GM21619 (cell line): Measurements from ENCODE around the gene RAMACL.
"Not testable (repeated sequence)": the region's sequence is repeated elsewhere in the genome, so short reads cannot be mapped to it uniquely, and the experiment has no call there.

Source experiments
- ATAC-seq: cut with Tn5 transposase; IDR thresholded peaks from one replicate; pipeline ENCODE4 v1.9.1; 2021; ENCODE audit not compliant: unreplicated experiment

The RAMACL gene

GRCh38 chr6:166586424-166587156 lies at the start of gene RAMACL:
TSS of gene RAMACL (minus strand) at chr6:166586678. CDS start at chr6:166586477, 201 bp downstream.
- ATAC-seq = peak; percentile 69

DNA sequence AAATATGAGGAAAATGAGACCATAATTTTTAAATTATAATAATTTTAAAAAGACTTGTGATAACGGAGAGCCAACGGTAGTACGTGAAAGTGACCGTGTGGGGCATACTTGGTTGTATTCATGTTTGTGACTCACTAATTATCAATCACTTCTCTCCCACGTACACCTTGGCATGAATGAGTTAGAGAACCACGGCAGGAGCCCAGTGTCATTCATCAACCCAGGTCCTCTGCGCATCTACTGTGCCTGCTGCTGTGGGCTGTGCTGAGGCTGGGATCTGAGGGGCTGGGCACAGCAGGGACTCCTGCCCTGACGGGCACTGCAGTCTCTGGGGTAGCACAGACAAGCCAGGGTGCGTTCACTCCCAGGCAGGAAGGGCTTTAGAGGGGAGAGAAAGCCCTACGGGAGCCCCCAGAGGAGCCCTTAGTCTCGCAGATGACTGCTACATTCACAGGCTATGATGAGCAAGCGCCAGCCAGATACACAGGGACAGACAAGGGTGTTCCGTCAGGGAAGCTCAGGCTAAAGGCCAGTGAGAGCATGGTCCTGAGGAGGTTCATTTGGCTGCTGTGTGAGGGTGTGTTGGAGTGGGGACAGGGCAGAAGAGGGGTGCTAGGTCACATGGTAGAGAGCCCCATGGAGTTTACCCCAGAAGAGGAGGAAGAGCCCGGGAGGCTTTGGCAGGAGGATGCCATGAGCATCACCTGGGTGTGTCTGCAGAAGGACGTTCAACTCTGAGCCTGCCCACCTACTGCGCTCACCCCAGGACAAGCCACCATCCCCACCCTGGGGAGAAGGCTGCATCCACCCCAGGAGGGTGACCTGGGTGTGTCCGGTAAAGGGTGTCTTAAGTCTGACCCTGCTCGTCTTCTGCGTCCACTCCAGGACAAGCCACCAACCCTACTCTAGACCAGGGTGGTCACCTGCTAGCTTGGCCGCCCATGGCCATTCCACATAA lies 48.8 kb upstream of the RAMACL start:
- no peak for ATAC-seq

- ATAC-seq = not testable (repeated sequence)
These were observed 48.1 kb upstream of the RAMACL start for GRCh38 chr6:166634581-166634980.

DNA sequence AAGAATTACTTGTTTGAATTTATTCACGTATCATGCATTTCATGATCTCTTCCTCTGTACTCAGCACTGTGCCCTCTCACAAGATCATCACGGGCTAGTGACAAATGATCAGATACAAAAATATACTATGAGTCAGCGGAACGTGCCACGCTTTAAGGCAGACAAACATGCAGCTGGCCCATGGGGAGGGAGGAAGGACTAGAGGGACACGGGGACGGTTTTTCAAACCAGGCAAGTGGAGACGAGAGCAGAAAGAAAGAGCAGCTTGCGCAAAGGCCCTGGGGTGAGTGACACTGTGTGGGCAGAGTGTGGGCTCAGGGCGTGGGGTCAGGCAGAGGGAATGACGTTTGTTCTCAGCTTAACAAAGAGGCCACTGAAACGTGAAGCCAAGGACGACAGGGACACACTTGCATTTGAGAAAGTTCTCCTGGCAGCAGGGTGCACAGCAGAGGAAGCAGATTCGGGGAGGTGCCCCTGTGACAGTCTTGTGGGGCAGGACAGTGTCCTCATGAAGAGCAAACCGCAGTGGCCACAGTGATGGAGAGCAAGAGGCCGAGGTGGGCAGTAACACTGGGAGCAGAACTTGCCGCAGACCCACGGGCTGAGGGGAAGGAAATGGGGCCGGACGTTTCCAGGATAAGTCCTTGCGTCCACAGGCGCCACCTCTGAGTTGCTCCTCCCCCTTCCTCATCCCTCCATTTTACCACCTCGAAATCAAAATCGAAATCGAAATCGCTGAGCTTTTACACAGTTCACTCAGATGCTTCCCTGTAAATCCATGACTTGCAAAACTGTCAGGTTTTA lies 47.5 kb upstream of the RAMACL start:
- no peak for ATAC-seq

GRCh38 chr6:166632731-166633130 lies 46.3 kb upstream of the RAMACL start:
- ATAC-seq = no peak

- ATAC-seq = no peak
These were observed 44.0 kb upstream of the RAMACL start for GRCh38 chr6:166630462-166630861.

- no peak for ATAC-seq
These were observed 43.1 kb upstream of the RAMACL start for GRCh38 chr6:166629628-166630027.

DNA sequence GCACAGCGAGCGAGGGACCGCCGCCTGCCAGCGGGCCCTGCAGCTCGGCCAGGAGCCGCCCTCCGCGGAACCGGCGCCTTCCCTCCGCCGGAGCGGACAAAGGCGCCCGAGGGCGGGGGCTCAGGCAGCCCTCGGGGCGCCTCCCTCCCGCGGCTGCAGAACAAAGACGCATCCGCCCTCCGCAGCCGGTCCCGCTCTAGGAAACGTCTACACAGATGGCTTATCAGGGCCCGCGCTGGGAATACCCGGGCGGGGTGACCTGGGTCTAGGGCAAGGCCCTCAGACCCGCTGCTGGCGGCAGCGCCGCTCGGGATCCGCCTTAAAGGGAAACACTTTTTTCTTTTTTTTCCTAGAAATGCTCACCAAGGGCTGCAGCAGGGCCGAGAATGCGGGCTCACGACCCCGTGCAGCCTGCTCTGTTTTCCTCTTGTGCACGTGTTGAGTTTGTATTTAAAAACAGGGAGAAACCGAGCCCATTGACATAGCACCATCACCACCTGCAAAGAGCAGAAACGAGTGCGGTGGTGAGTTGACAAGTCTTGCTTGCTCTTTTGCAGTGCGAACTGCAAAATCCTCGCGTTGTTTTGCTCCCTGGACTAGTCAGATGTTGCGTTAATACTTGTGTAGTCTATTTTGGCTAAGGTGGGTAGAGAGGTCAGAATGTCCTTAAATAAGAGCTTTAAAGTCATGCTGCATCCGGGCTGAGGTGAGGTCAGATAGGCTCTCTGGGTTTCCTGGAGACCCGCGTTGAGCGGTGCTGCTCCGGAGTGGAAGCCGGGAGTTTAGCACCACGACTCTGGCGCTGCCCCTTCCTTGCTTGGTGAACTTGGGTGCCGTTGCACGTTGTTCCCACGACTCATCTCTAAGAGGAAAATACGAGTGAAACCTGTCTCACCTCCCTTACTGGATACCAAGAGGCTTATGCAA lies 41.7 kb upstream of the RAMACL start:
- peak; percentile 25 for ATAC-seq

DNA sequence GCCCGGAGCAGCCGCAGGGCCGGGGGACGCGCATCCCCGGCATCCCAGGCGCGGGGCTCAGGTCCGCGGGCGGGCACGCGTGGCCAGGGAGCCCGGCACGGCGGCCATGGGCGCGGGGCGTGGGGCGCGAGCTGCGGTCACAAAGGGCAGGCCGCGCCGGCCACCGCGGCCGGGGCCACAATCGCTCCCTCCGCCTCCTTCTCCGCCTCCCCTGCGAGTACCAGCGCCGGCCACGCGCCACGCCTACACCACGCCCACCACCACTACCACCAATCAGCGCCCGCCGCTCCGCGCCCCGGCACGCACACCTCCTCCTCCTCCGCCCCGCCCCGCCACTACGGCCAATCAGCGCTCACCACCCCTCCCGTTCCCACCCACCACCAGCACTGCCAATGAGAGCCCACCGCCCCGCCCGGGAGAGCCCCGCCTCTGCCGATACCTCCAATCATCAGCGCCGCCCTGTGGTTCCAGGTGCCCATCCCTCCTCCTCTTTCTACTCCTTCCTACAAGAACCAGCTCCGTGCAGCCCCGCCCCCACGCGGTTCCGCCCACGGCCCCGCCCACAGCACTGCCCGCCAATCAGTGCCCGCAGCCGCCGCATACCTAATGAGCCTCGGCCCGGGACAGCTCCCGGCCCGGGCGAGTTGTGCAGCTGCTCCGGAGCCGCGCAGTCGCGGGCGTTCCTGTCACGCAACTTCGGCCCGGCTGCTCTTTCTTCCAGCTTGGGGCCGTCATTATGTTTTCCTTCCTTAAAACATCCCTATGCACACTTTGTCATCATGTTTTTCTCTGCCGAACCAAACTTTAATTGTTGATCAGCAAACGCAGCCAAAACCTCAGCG lies 40.8 kb upstream of the RAMACL start, which contains the start of gene RPS6KA2:
RPS6KA2 (minus strand) TSS at position 219 of the 842 bp plus-strand sequence. CDS start 232 bp downstream, outside the sequence.
- ATAC-seq = peak; percentile 89

GRCh38 chr6:166626177-166627032 lies 39.9 kb upstream of the RAMACL start:
- ATAC-seq = no peak

GRCh38 chr6:166625356-166625755 lies 38.9 kb upstream of the RAMACL start:
- no peak for ATAC-seq

DNA sequence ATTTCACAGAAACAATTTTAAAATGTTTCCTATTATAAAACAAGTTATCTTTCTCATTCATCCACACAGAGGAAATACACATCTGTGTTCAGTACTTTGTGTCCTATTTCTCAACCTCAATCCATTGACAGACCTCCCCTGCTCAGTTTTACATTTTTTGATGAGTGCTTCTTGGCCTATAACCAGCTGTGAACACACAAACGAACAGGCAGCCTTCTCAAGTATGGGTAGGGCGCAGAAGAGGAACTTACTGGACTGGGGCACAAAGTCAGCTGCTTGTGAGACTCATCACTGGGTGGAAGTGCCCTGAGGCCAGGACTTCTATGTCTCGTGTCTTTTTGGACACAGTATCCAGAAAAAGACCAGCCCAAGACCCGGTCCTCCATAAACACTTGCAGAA lies 37.8 kb upstream of the RAMACL start:
- no peak for ATAC-seq

- ATAC-seq = no peak
These were observed 36.8 kb upstream of the RAMACL start for GRCh38 chr6:166623318-166623717.

GRCh38 chr6:166621114-166621540 lies 34.6 kb upstream of the RAMACL start:
- no peak for ATAC-seq

GRCh38 chr6:166620478-166621113 lies 34.1 kb upstream of the RAMACL start:
- no peak for ATAC-seq

GRCh38 chr6:166619912-166620311 lies 33.4 kb upstream of the RAMACL start:
- ATAC-seq = no peak
